ENCODE data around the gene NUS1.
"Not testable (repeated sequence)": the region's sequence is repeated elsewhere in the genome, so short reads cannot be mapped to it uniquely, and the experiment has no call there.

The NUS1 gene

DNA sequence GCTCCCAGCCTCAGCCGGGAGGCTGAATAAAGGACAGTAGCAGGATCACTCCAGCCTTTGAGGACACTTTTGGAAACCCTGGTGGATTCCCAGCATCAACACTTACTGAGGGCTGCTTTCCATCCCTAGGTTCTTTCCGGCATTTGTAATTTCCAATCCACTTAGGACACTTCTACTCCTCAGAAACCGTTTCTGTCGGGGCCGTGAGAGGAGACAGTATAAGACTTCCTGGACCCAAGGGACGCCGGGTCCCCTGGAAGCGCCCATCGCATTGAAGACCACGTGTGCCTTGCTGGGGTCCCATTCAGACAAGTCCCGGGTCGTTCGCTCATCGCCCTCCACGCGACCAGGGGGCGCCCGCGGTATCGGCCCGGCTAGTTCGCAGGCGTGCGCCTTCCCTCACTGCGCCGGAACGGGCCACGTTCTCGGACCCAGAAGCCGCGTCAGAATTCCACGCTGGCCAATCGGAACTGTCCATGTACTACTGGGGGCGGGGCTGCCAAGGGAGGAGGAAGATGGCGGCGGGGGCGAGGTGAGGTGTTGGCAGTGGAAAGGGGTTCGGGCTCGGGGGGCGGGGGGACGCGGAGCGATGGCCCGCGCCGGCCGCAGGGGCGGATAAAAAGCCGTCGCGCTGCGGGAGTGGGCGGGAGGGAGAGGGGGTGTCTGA is at the start of gene NUS1:
TSS of gene NUS1 (plus strand) at position 479 of the 667 bp plus-strand sequence. CDS start 202 bp downstream, outside the sequence.
- peak; percentile 96 to 97 for DNase-seq

DNA sequence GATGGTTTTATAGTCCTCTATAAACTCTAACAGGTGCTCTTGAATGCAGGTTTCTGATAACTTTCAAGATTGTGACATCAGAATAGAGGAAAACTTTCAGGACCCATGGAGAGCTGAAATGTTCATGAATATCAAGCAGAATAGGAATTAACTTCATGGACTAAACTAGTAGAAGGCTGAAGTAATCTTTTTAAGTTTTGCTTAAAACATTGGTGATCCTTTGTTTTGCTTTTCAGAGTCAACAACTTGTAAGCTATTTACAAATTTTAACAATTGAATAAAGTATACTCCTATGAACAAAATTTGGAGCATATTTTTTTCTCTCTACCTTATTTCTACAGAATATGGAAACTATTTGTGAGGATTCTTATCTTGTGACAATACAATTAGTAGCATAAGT is 47.7 kb upstream of the NUS1 start:
- DNase-seq, result no peak

DNA sequence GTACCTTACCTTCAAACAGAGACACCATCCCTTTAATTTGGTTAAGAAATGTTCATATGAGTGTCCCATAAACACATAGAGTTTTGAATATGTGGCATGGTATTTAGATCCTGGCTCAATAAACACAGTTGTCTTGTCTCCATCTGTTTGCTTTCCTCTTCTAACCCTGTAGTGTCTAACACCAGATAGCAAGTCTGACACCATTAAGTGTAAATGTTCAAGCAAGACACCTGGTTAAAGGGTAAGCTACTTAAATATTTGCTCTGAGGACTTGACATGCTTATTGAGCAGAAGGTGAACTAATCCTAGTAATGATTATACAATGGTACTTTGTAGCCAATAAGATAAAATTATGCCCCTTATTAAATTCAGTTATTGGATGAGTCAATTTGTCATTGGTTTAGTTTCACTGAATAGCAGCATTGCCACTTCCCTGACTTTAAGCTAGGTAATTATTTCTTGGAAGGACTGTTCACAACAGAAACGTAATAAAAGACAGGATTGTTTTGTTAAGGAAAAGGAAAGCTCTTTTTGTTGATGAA is 46.1 kb upstream of the NUS1 start:
- DNase-seq, result no peak

DNA sequence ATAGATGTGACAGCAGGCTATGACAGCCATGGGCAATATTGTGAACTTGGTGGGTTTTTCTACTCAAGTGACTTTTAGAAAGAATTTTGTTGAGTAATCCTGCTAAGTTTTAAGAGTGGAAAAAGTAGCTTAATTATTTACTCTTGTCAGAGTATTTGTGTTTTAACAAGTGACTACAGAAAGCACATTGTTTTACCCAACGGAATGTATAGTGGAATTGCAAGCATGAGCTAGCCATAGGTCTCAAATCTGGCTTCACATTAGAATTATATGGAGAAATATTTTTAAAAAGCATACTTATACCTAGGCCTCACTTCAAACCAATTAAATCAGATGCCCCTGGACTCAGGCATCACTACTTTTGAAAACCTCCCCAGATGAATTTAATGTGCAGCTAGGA is 37.5 kb upstream of the NUS1 start:
- no peak for DNase-seq

DNA sequence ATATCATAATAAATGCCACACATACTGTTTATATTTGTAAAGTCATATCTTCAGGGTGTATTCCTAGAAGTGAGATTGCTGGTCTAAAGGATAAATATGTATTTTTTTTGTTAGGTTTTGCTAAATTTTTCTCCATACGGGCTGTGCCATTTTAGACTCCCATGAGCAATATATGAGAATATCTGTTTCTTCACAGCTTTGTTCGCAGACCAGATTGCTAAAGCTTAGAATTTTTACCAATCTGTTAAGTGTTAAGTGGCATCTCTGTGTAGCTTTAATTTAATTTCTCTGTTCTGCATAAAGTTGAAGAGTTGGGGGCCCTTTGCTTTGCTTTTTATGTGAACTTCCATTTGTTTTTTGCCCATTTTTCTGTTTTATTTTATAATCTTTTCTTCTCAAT is 32.3 kb upstream of the NUS1 start:
- no peak for DNase-seq

DNA sequence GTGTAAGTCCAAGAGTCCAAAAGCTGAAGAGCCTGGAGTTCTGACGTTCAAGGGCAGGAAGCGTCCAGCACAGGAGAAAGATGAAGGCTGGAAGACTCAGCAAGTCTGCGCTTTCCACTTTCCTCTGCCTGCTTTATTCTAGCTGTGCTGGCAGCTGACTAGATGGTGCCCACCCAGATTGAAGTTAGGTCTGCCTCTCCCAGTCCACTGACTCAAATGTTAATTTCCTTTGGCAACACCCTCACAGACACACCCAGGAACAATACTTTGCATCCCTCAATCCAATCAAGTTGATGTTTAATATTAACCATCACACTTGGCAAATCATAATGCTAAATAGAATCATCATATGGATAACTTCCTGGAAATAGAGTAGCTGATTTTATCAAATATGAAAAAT is 23.3 kb upstream of the NUS1 start:
- DNase-seq, result not testable (repeated sequence)

DNA sequence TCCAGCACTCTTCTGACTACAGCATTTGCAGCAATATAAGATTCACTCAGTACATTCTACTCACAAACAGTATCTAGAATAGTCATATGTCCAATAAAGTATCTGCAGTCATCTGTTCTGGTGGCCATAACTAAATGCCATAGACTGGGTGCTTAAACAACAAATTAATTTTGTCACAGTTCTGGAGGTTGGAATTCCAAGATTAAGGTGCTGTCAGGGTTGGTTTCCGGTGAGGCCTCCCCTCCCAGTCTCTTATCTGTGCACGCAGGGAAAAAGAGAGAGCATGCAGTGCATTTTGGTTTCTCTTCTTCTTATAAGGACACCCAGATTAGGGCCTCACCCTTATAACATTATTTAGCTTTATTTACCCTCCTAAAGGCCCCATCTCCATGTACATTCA is 21.3 kb upstream of the NUS1 start:
- DNase-seq, result no peak

DNA sequence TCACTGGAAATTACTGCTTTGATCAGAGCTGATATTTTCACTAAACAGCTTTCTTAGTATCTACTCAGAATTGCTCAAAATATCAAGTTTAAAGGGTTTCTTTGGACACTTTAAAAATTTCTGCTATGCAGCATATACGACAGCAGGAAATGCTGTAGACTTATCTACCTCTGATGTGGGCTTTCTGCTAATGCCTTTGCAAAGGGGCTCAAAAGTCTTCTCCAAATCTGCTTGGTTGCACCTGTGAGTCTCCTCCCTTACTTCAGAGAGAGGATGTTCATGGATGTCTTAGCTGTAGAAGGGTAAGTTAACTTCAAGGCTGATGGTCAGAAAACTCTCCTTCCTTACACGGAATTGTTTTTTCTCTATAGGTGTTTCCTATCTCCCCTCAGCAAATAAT is 19.9 kb upstream of the NUS1 start:
- DNase-seq, result no peak

DNA sequence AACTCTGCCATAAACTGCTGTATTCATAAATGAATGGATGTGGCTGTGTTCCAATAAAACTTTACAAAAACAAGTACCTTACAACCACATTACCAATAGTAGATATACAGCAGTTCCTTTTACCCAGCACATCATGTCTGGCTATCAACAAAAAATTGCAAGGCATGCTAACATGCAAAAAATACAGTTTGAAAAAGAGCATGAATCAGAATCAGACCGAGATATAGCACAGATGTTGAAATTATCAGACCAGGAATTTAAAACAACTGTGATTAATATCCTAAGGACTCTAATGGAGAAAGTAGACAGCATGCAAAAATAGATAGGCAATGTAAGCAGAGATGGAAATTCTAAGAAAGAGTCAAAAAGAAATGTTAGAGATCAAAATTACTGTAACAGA is 8.4 kb upstream of the NUS1 start:
- no peak for DNase-seq

DNA sequence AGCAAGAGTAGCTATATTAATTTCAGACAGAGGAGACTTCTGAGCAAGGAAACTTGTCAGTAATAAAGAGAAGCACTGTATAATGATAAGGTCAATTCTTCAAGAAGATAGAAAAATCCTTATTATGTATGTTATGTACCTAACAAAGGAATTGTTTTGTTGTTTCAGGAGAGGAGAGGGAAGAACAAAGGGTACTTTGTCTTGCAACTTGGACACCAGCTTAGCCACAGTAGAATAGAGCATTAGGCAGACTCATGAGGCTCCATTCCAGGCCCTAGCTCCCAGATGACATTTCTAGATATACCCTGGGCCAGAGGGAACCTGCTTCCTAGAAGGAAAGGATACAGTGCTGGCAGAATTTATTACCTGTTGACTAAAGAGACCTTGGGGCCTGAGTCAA is 6.5 kb upstream of the NUS1 start:
- DNase-seq, result no peak

DNA sequence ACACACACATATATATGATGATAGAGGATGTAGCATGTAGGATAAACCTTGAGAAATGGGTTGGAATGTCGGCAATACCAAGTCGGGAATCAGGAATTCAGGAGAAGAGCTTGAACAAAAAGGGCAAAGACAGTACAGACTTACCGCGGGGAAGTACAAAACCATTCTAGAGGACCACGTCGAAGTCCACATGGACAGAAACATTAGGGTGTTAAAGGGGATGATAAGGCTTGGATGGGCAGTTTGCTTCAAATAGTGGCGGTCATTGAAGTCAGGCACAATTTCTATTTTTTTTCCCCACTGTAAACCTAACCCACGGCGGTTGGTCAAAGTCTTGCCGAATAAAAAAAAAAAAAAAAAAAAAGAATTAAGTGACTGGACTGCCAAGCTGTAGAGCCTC is 766 bp upstream of the NUS1 start:
- no peak for DNase-seq

DNA sequence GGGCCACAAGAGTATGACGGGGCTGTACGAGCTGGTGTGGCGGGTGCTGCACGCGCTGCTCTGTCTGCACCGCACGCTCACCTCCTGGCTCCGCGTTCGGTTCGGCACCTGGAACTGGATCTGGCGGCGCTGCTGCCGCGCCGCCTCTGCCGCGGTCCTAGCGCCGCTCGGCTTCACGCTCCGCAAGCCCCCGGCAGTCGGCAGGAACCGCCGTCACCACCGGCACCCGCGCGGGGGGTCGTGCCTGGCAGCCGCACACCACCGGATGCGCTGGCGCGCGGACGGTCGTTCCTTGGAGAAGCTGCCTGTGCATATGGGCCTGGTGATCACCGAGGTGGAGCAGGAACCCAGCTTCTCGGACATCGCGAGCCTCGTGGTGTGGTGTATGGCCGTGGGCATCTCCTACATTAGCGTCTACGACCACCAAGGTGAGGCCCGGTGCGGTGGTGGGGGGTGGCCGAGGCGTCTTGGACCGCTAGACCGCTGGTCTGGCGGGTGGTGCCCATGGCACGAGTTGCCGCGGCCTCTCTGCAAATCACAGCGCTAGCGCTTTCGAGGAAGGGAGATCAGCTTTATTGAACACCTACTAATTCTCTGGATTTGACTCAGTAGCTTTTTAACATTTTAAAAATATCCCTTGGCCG is 511 bp downstream of the NUS1 start:
- not testable (repeated sequence) for DNase-seq

DNA sequence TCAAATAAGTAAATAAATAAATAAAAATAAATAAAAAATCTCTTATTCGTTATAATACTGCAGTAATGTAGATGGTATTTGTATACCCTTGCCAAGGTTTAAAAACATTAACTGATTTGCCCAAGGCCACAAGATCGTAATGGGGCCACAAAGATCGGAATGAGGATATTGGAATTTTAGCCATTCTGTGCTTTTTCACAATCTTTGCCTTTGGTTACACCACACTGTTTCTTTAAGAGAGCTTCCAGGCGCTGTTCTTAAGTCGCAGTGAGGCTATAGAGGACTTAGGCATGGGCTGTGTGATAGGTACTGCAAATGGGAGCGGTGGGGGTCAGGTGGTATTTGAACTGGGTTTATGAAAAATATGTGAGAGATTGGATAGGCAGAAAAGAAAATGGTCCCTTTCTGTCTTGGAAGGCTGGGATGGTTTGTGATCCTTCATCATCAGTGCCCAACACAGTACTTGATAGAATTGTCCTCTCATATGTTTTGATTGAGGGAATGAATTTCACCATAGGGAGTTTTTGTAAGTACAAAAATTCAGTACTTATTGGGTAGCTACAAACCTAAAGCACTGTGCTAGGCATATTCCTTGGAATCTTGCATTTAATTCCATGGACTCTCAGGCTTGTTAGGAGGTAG is 1.4 kb downstream of the NUS1 start:
- DNase-seq, result no peak

DNA sequence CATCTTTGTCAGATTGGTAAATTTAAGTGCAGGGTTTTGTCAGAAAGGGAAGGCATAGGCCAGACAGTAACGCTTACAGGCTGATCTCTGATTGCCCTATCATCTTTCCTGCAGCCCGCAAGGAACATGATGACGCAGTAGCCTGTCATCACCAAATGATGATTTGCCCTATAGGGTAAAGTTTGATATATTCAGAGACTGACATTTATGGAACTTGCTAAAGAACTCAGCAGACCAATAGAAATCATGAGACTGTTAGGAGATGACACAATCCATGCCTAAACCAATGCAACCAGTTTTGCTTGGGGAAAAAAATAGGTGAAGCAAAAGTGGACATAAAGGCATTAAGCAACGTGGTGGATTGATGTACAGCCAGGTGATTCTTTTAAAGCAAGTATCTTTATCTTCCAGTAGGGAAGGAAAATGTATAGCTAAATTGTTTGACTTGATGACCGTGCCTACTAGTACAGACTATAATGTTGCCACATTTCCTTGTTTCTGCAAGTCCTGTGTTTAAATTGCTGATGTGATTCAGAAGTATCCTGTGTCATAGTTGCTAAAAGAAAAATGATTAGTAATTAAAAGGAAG is 2.4 kb downstream of the NUS1 start:
- DNase-seq, result no peak

DNA sequence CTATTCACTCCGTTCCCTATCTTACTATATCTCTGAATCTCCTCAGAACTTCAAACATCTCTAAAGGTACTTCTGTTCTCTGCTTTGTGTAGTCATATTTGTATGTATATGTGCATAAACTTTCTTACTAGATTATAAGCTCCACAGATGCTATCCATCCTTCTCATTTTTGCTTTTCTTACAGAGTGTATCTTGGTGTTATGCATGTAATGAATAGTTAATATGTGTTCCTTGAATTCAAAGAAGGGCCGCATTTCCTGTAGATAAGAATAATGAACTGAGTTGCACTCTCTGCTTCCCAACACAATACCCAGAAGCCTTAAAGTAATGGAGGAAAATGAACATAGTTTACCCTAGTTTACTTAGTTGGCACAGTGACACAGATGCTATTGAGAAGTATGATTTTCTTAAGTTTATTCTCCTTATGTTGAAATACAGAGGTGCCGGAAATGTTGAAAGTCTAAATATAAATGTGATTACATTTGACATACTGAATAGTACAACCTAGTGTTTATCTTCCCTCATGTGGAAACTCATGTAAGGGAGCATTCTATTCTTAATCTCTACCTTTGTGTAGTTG is 6.0 kb downstream of the NUS1 start:
- DNase-seq, result no peak

DNA sequence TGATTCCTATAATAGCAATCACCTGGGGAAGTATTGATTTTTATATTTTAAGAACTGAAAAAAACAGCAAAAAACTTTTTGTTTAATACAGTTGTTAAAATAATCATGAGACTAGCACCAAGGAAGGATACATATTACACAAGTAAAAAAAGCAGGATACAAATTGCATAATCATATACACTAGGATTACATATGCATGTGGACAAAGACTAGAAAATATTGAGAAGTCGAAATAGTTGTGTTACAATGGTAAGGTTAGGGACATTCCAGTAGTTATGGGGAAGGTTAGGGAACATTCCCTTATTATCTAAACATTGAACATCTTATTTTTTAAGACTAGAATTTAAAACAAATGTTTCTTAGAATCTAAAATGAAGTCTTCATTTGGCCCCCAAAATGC is 9.5 kb downstream of the NUS1 start:
- DNase-seq, result no peak

DNA sequence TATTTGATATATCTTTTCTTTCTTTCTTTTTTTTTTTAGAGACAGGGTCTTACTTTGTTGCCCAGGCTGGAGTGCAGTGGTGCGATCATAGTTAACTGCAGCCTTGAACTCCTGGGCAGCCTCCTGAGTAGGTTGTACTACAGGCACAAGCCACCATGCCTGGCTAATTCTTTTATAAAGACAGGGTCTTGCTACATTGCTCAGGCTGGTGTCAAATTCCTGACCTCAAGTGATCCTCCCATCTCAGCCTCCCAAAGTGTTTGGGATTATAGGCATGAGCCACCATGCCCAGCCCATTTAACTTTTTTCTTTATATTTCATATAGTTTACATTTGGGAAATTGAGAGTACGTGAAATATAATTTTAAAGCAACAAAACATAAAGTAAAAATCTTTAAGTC is 10.1 kb downstream of the NUS1 start:
- no peak for DNase-seq

DNA sequence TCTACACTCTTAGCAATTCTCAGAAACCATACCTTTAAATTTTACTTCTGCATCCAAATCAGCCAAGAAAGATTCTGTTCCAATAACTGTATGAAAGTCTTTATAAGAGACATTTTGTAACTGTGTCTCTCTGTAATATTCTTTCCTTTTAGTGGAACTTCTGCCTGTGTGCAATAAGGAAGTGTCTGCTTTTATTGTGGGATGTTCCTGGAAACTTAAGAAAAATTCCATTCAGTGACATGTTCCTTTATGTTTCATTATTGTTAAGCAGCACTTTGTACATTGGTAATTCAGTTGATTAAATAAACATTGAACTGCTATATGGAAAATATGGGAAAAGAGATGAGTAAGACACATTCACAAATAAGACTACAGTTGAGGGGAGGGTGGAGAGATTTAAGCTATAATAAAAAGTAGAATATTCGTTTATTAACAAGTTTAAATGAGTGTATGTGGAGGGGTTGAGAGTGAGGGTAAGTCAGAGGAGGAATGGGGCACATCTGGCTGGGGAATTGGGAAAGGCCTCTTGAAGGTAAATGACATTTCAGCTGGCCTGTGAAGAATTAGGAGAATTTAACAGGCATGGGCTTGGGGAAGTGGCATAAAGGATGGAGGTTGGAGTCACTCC is 11.9 kb downstream of the NUS1 start:
- no peak for DNase-seq

DNA sequence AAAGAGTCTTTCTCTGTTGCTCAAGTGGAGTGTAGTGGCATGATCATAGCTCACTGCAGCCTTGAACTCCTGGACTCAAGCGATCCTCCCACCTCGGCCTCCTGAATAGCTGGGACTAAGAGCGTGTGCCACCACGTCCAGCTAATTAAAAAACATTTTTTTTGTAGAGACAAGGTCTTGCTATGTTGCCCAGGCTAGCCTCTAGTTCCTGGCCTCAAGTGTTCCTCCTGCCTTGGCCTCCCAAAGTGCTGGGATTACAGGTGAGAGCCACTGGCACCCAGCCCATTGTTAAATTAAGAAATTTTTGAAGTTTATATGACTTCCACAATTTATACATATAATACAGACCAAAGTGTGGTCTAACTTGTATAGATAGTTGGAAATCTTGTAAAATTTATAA is 14.3 kb downstream of the NUS1 start:
- not testable (repeated sequence) for DNase-seq

DNA sequence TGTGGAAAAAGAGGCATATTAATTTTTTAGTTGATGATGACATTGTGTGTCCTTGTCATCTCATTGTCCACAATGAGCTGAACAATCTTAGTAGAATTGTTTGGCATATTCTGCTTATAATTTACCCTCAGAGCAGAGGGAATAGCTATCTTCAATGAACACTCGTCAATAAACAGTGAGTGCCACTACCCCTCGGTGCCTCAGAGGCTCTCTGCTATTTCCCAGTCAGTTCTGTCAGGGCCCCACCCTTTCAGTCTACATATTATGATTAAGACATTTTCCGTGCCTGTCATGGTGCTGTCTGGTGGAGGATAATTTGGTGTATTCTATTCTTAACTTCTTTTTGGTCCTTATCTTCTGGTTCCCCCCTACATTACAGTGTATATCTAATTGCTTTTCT is 31.2 kb downstream of the NUS1 start:
- DNase-seq, result no peak

DNA sequence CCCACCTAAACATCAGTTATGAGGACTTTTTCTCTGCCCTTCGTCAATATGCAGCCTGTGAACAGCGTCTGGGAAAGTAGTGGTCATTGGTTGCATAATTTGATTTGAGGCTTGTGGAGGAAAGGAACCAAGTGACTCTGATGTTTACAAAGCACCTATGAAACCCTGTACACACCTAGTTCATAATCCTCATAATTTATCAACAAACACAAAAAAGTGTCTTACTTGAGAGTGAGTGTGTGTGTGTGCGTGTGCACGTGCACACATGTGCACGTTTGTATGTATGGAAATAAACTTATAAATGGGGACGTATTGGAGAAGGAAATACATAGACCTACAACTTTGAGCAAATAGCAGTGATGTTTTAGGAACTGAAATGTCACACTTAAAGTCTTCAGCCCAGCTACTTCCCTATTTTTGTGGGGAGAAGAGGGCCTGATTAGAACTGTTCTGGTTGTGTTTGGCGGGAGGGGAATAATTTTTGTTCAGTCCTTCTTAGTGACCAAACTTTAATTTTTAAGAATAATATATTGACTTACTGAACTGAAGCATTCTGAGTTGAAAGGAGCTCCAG is 31.8 kb downstream of the NUS1 start:
- DNase-seq, result not testable (repeated sequence)

DNA sequence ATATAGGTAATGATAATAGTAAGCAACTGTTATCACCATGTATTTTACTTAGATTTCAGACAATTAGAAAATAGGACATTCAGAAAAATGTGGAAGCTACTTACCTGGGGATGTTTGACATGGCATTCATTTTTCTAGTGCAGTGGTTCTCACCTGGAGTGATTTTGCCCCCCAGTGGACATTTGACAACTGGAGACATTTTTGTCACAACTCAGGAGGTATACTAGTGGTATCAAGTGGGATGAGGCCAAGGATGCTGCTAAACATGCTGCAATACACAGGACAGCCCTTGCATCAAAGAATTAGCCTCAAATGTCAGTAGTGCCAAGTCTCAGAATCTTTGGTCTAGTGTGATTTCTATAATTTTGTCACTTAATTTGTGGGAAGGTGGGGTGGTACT is 36.1 kb downstream of the NUS1 start:
- peak in 1 of 2 experiments; percentile 4 for DNase-seq

DNA sequence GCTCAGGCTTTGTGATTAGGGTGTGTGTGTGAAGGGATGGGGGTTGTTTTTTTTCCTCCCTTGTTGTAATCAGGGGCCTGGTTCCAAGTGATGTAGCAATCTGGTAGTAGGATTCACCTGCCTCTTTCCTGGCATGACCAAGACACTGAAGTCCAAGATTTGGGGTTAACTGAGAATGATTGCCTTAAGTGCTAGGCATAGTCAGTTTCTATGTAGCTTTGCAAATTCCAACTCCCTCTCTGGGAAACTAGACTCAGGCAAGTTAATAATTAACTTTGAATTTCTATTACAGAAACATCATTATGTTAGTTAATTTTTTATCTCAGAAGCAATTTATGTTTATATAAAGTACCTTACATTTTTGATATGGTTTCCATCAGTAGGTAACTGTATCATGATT is 43.6 kb downstream of the NUS1 start:
- no peak for DNase-seq
